Measurements from ENCODE around the gene ABHD13.
"Not testable (repeated sequence)": the region's sequence is repeated elsewhere in the genome, so short reads cannot be mapped to it uniquely, and the experiment has no call there.

The ABHD13 gene

GRCh38 chr13:108218044-108218974 lies at the start of gene ABHD13:
TSS of gene ABHD13 (plus strand) at chr13:108218392. CDS start at chr13:108229219, 10,827 bp downstream.
- DNase-seq, result peak; percentile 96

DNA sequence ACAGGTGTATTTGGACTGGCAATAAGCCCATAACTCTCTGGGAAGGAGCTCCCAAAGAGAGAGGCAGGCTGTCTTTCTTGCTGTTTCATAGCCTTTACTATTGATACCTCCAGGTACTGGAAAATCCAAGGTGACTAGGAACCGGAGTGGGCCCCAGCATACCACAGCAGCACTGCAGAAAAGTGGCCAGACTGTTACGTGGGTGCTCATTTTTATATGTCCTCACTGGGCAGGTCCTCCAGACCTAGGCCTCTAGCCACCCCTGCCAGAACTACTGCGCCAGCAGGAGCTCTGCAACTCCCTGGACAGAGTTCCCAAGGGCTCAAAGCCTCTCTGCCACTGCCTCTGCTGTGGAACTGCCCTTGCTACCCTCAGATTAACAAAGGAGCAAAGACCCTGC lies 49.3 kb upstream of the ABHD13 start:
- DNase-seq, result no peak

GRCh38 chr13:108176685-108177274 lies 41.4 kb upstream of the ABHD13 start:
- peak; percentile 59 for DNase-seq

- no peak for DNase-seq
Measured at GRCh38 chr13:108178078-108178477, 40.1 kb upstream of the ABHD13 start.

DNA sequence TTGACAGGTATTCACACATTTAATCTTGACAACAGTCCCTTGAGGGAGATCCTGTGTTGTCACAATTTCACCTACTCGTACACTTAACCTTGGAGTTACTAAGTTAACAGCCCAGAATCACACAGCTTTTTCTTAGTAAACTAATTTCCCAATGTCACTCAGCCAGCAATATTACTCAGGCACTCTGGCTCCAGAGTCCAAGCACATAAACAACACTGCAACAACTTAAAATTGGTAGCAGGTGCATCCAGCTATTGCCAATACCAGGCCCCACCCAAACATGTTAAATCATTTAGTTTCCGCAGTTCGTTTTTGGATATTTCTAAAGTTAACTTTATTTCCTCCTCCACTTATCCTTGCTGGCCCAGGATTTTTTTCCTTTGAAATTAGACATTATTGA lies 35.5 kb upstream of the ABHD13 start:
- no peak for DNase-seq

- DNase-seq, result no peak
Measured at GRCh38 chr13:108185223-108185622, 33.0 kb upstream of the ABHD13 start.

GRCh38 chr13:108188260-108188659 lies 29.9 kb upstream of the ABHD13 start:
- DNase-seq, result no peak

GRCh38 chr13:108190897-108191296 lies 27.3 kb upstream of the ABHD13 start:
- no peak for DNase-seq

DNA sequence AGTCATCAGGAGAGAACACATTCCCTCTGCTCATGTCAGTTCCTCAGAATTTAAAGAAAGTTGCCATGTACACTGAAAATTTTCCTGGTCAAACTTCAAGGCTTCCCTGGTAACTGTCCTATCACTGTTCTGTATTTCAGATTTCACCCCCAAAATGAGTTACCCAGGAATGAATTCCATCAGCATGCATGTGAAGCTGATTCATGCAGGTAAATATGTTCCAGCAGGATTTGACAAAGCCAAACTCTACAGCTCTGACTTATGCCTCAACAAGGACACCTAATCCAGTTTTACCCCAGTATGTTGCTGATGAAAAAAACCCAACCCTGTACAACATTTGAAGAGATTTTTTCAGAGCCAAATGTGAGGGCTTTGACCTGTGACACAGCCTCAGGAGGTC lies 24.4 kb upstream of the ABHD13 start:
- DNase-seq, result no peak

- DNase-seq, result no peak
Measured at GRCh38 chr13:108194435-108194936, 23.7 kb upstream of the ABHD13 start.

DNA sequence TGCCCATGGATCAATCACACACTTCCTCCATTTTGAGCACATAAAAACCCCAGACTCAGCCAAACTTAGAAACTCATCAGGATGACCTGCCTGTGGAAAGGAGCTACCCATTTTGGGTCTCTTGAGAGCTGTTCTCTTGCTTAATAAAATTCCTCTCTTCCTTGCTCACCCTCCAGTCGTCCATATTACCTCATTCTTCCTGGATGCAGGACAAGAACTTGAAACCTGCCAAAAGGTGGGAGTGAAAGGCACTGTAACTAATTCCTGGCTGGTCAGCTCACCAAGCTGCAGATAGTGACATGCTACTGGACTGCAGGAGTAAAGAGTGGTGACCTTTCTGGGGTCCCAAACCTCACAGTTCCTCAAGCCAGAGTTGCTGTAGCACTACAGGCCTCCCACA lies 23.0 kb upstream of the ABHD13 start:
- DNase-seq, result no peak

GRCh38 chr13:108195861-108196260 lies 22.3 kb upstream of the ABHD13 start:
- no peak for DNase-seq

GRCh38 chr13:108200781-108201398 lies 17.3 kb upstream of the ABHD13 start:
- peak; percentile 60 for DNase-seq

DNA sequence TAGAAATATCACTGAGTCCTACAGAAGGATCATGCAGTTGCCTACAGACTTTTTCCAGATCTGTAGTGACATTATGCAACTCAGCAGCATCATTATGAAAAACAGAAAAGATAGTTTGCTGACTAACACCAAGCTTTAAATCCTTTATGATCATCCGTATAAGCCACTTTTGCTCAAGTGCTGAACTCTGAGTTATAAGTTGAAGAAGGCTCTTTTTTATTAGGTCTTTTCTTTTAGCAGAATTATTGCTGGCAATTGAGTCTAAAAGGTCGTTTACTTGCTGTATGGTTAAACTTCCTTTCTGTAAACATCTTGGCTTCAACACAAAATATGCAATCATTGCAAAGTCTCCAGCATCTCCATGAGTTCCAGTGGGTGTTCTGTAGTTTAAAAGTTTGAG lies 7.6 kb upstream of the ABHD13 start:
- DNase-seq, result no peak

- no peak for DNase-seq
Measured at GRCh38 chr13:108212886-108213285, 5.3 kb upstream of the ABHD13 start.

GRCh38 chr13:108213946-108214345 lies 4.2 kb upstream of the ABHD13 start:
- no peak for DNase-seq

DNA sequence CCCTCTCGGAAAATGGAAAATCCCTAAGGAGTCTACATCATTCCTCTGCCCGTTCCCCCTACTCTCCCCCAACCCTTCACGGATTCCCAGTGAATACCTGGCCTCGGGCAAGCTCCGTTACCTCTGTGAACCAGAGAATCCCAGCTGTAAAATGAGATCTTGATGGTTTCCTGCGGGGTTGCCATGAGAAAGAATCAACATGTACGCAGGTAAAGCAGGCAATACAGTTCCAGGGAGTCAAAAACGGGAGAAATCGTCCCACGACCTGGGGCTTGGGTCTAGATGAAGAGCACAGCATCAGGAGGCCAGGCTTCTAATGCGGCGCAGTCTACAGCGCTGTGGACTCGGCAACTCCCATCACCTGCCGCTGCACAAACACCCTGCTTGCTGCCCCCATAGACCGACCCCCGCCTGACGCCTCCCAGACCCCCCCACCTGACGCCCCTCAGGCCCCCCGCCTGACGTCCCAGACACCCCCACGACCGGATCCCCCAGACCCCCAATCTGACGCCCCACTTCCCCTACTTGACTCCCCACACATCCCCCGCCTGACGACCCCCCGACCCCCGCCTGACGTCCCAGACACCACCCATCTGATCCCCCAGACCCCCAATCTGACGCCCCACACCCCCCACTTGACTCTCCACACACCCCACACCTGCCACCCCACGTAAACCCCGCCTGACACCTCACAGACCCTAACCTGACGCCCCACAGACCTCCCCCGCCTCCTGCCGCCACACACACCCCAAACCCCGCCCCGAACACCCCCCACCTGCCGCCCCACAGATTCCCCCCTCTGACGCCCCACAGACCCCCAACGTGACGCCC lies 3.5 kb upstream of the ABHD13 start:
- no peak for DNase-seq

- peak; percentile 94 for DNase-seq
Measured at GRCh38 chr13:108215436-108215835, 2.8 kb upstream of the ABHD13 start, which contains the start of gene LIG4. TSS of gene LIG4 (minus strand) at chr13:108215536. CDS start at chr13:108211268, 4,268 bp downstream.

GRCh38 chr13:108217307-108218043 lies 717 bp upstream of the ABHD13 start:
- DNase-seq, result not testable (repeated sequence)

DNA sequence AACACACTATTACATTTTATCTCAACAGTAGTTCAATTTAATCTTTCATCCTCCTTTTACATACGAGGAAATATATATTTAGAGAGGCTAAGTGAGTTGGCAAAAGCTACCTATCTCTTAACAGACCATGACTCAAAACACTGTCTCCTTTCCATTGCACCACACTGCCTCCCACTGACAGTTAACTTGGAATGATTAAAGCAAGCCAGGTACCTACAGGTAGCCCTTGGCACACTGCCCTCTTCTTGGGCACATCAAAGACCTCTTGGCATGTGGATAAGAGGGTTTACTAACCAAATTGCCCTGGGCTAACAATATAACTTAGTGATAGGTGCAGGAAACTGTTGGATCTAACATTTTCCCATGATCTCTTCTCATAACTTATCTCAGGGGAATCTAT lies 1.8 kb downstream of the ABHD13 start:
- no peak for DNase-seq

- DNase-seq, result no peak
Measured at GRCh38 chr13:108223687-108224503, 5.7 kb downstream of the ABHD13 start.

All from suppressor macrophage treated with lipopolysaccharide for 4 hours (primary cell).